Measurements from ENCODE around the gene ANKRD22.

DNA sequence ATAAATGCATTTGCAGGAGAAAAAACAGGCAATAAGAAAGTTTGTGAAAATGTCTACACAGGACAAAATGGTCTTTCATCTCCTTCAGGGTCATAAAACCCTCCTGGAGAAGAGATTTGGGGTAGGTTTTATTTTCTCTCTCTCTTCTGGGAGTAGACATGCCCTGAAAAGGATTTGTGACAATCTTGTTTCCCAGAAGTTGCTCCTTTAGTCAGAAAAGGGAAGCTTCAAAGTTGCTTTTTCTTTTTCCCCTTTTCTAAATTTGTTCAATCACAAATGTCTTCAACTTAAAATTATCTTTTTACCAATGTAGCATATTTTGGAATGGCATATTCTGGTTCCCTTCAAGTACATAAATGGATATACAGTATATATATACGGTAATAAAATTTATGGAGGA lies 9.4 kb upstream of the ANKRD22 start:
- TF ChIP-seq EZH2 (IDR thresholded peaks at IDR 0.05; ENCODE audit: insufficient read depth, low read length): no peak
- TF ChIP-seq, protein P1, sequence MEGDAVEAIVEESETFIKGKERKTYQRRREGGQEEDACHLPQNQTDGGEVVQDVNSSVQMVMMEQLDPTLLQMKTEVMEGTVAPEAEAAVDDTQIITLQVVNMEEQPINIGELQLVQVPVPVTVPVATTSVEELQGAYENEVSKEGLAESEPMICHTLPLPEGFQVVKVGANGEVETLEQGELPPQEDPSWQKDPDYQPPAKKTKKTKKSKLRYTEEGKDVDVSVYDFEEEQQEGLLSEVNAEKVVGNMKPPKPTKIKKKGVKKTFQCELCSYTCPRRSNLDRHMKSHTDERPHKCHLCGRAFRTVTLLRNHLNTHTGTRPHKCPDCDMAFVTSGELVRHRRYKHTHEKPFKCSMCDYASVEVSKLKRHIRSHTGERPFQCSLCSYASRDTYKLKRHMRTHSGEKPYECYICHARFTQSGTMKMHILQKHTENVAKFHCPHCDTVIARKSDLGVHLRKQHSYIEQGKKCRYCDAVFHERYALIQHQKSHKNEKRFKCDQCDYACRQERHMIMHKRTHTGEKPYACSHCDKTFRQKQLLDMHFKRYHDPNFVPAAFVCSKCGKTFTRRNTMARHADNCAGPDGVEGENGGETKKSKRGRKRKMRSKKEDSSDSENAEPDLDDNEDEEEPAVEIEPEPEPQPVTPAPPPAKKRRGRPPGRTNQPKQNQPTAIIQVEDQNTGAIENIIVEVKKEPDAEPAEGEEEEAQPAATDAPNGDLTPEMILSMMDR (IDR thresholded peaks at IDR 0.05; ENCODE audit: insufficient read depth, low read depth, low read length): no peak
